Esophagus squamous epithelium (tissue), 4 donors: ENCODE measurements around the gene BRICD5.

Experiments
- POLR2A ChIP-seq, 4 donors: fragments of 450-650 bp; IDR thresholded peaks; one replicate each; pipeline ENCODE4 v1.6.1; 2017; ENCODE audit warnings: antibody characterized with exemption in 4 of 4, mild to moderate bottlenecking in 4 of 4, moderate library complexity in 3 of 4
- TF ChIP-seq, protein P1 (sequence below), 6 experiments: fragments of 450-650 bp in 4 of 6; fragments of 200-600 bp in 2 of 6; sonication (generic) in 2 of 6; IDR thresholded peaks; one replicate each; pipeline ENCODE4 v1.5.1; 2016 to 2019; ENCODE audit warnings: antibody characterized with exemption in 6 of 6, mild to moderate bottlenecking in 4 of 6, moderate library complexity in 4 of 6

- TF ChIP-seq, protein P1, sequence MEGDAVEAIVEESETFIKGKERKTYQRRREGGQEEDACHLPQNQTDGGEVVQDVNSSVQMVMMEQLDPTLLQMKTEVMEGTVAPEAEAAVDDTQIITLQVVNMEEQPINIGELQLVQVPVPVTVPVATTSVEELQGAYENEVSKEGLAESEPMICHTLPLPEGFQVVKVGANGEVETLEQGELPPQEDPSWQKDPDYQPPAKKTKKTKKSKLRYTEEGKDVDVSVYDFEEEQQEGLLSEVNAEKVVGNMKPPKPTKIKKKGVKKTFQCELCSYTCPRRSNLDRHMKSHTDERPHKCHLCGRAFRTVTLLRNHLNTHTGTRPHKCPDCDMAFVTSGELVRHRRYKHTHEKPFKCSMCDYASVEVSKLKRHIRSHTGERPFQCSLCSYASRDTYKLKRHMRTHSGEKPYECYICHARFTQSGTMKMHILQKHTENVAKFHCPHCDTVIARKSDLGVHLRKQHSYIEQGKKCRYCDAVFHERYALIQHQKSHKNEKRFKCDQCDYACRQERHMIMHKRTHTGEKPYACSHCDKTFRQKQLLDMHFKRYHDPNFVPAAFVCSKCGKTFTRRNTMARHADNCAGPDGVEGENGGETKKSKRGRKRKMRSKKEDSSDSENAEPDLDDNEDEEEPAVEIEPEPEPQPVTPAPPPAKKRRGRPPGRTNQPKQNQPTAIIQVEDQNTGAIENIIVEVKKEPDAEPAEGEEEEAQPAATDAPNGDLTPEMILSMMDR (IDR thresholded peaks at IDR 0.05) = no peak
- TF ChIP-seq POLR2A (IDR thresholded peaks at IDR 0.05) = no peak
Observed at GRCh38 chr16:2165861-2166260, 44.8 kb downstream of the BRICD5 start.
